ENCODE data around the gene GNAQ. TPM values are rescaled to one million over a fixed set of nuclear protein-coding genes. Genes with fewer than 3 reads are reported as not detected.

The GNAQ gene
- total and polyA plus RNA-seq, 2 of the 4 experiments (the other 2 are of a cell fraction), result 23.1 to 50.7 TPM

DNA sequence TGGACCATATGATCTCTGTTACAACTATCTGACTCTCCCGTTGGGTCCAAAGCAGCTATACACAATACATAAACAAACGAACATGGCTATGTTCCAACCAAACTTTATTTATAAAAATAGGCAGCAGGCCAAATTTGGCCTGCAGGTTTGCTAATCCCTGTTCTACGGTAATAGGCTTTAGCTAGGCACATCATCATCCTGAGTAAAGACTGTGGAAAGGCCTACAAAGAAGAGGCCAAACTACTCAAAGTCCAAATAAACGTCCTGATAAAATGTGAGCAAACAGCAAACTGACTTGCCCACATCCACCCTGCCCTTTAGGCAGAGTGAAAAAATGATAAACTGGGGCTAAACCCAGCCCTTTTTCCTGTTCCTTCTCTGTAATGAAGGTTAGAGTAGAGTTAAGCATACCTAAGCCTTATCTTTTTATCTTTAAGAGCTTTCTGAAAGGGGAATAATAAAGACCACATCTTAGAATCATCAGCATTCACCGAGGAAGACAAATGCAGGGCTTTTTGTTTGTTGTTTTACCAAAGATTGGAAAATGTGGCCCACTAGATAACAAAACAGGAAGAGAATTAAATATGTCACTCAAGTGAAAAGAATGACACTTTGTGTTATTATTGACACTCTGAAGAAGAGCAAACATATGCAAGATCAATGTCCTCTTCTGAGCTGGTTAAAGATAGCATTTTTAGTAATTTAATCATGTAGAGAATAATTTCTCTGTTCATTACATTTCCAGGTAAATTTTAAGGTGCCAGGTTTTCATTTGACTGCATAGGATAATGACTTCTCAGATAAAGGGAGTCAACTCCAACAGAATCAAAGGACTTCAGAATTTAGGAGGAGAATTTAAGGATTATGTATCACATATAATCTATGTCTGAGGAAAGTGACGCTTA lies 223.5 kb downstream of the GNAQ start:
- dilution Hi-C loops (cut with HindIII; ENCODE audit: low sequenced_read_pairs, unreplicated experiment), result no loop called here
- CTCF ChIA-PET, result no interaction called here
- no peak for TF ChIP-seq MXI1 (IDR thresholded peaks at IDR 0.05; ENCODE audit: borderline replicate concordance, low read depth, low read length)
- TF ChIP-seq, protein P1, sequence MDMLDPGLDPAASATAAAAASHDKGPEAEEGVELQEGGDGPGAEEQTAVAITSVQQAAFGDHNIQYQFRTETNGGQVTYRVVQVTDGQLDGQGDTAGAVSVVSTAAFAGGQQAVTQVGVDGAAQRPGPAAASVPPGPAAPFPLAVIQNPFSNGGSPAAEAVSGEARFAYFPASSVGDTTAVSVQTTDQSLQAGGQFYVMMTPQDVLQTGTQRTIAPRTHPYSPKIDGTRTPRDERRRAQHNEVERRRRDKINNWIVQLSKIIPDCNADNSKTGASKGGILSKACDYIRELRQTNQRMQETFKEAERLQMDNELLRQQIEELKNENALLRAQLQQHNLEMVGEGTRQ (IDR thresholded peaks at IDR 0.05; ENCODE audit: low read depth, low read length), result no peak
- no peak for TF ChIP-seq CHD1 (IDR thresholded peaks at IDR 0.05; ENCODE audit: low read depth, low read length)
- TF ChIP-seq, protein P2, sequence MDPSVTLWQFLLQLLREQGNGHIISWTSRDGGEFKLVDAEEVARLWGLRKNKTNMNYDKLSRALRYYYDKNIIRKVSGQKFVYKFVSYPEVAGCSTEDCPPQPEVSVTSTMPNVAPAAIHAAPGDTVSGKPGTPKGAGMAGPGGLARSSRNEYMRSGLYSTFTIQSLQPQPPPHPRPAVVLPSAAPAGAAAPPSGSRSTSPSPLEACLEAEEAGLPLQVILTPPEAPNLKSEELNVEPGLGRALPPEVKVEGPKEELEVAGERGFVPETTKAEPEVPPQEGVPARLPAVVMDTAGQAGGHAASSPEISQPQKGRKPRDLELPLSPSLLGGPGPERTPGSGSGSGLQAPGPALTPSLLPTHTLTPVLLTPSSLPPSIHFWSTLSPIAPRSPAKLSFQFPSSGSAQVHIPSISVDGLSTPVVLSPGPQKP (IDR thresholded peaks at IDR 0.05; ENCODE audit: borderline replicate concordance, low read depth, low read length), result no peak
- no peak for TF ChIP-seq NFE2L2 (IDR thresholded peaks at IDR 0.05; ENCODE audit: low read depth, low read length)
- TF ChIP-seq MAFK (IDR thresholded peaks at IDR 0.05; ENCODE audit: low read depth, low read length), result no peak
- no peak for TF ChIP-seq MAZ (IDR thresholded peaks at IDR 0.05; ENCODE audit: borderline replicate concordance, low read depth, low read length)
- TF ChIP-seq, protein P3, sequence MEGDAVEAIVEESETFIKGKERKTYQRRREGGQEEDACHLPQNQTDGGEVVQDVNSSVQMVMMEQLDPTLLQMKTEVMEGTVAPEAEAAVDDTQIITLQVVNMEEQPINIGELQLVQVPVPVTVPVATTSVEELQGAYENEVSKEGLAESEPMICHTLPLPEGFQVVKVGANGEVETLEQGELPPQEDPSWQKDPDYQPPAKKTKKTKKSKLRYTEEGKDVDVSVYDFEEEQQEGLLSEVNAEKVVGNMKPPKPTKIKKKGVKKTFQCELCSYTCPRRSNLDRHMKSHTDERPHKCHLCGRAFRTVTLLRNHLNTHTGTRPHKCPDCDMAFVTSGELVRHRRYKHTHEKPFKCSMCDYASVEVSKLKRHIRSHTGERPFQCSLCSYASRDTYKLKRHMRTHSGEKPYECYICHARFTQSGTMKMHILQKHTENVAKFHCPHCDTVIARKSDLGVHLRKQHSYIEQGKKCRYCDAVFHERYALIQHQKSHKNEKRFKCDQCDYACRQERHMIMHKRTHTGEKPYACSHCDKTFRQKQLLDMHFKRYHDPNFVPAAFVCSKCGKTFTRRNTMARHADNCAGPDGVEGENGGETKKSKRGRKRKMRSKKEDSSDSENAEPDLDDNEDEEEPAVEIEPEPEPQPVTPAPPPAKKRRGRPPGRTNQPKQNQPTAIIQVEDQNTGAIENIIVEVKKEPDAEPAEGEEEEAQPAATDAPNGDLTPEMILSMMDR (conservative IDR thresholded peaks at IDR 0.05; ENCODE audit: low read depth, low read length), result no peak
- no peak for TF ChIP-seq RFX5 (IDR thresholded peaks at IDR 0.05; ENCODE audit: low read depth, low read length)
- TF ChIP-seq POLR2A (IDR thresholded peaks at IDR 0.05; ENCODE audit: low read depth, low read length), result no peak
- no peak for TF ChIP-seq RAD21 (IDR thresholded peaks at IDR 0.05; ENCODE audit: low read length)
- no peak for TF ChIP-seq RCOR1 (IDR thresholded peaks at IDR 0.05; ENCODE audit: insufficient replicate concordance, low read length)
- TF ChIP-seq SMC3 (IDR thresholded peaks at IDR 0.05; ENCODE audit: low read depth, low read length), result no peak
- no peak for TF ChIP-seq FOS (IDR thresholded peaks at IDR 0.05; ENCODE audit: low read depth, low read length)

More for the DNA sequence above, 223.5 kb downstream of the GNAQ start:
- Histone ChIP-seq H3K4ac (ENCODE audit: low read depth, low read length) (peak overlapping the region; percentile 9; the same call in 1 of the 2 replicates), H3K27ac (ENCODE audit: insufficient read depth, low read length) (peak overlapping the region; percentile 29; the same call in 1 of the 2 replicates), H4K5ac (ENCODE audit: low read depth, low read length) (peak overlapping the region; percentile 88), H2BK20ac (ENCODE audit: low read depth, low read length) (no peak overlapping the region), H2BK15ac (ENCODE audit: low read depth, low read length) (no peak overlapping the region), H3K9me3 (ENCODE audit: control insufficient read depth, insufficient read depth, low read length) (no peaks in the 10 kb centered on the region), H3K36me3 (ENCODE audit: control insufficient read depth, insufficient read depth, low read length) (peaks cover 5% of the 10 kb centered on the region), H2AFZ (replicated peaks; ENCODE audit: low read length, poor library complexity) (no peak overlapping the region), H3K27me3 (ENCODE audit: control insufficient read depth, insufficient read depth, low read length) (no peaks in the 10 kb centered on the region), H3K14ac (replicated peaks; ENCODE audit: low read depth, low read length) (no peak overlapping the region), H3K4me3 (ENCODE audit: insufficient read depth, low read depth, low read length) (no peak overlapping the region), H2BK120ac (ENCODE audit: low read depth, low read length) (0 out of 2 replicates have a peak overlapping the region, but pooled peaks have one; percentile 7), H3K4me2 (ENCODE audit: low read depth, low read length) (peak overlapping the region; percentile 17; the same call in 1 of the 2 replicates), H2BK5ac (ENCODE audit: low read depth, low read length, poor library complexity, severe bottlenecking) (peak overlapping the region; percentile 0), H3K9me1 (ENCODE audit: insufficient read depth, low read length) (no peaks in the 10 kb centered on the region), H2AK5ac (ENCODE audit: low read depth, low read length) (no peak overlapping the region), H2AK9ac (replicated peaks; ENCODE audit: low read depth, low read length, poor library complexity) (no peak overlapping the region), H3K9ac (ENCODE audit: low read depth, low read length) (no peak overlapping the region), H4K20me1 (ENCODE audit: insufficient read depth, low read length) (no peaks in the 10 kb centered on the region), H3K79me1 (ENCODE audit: low read depth in 1 of 2, low read length in 2 of 2) (peaks cover 8 to 25% of the 10 kb centered on the region in 2 experiments; a peak in 2 of 4 replicates), H4K8ac (ENCODE audit: low read depth in 2 of 2, low read length in 2 of 2) (peak overlapping the region in 1 of 2 experiments; percentile 1; a peak in 1 of 4 replicates), H3K56ac (ENCODE audit: extremely low read depth, insufficient read depth, low read length) (no peak overlapping the region), H3K18ac (ENCODE audit: low read depth, low read length) (peak overlapping the region; percentile 57; the same call in 1 of the 2 replicates), H3K4me1 (ENCODE audit: control insufficient read depth, insufficient read depth, low read length) (peaks cover 8% of the 10 kb centered on the region; the same call in 1 of the 2 replicates), H4K91ac (ENCODE audit: insufficient read depth, low read depth, low read length) (no peak overlapping the region), H3K23ac (ENCODE audit: low read depth, low read length) (no peak overlapping the region)
- POLR2A ChIA-PET (ENCODE audit: unreplicated experiment), result no interaction called here
- DNase-seq (no peak), ATAC-seq (ENCODE audit: low read depth) (no peak)
- BruUV-seq (replicated peaks), result no TSS peak
- WGBS, 2 experiments (ENCODE audit: extremely low coverage in 2 of 2, insufficient read length in 1 of 2), result 17% methylated on average over 2 of the region's 6 CpGs; no CpG with 5 or more reads in 1 of the 2 experiments
- intact Hi-C loops (cut with micrococcal nuclease) (no loop called here), in situ Hi-C loops (cut with MboI; ENCODE audit: low sequenced_read_pairs) (no loop called here)

Data from IMR-90 (cell line).